Astrocyte (in vitro differentiated cells and primary cell): ENCODE results near the gene TMPRSS6.

Experiments used
- EZH2 ChIP-seq: IDR thresholded peaks from 2 replicates; pipeline ENCODE4 v1.6.1; 2012; ENCODE audit warnings: mild to moderate bottlenecking, low read length, inconsistent platforms; ENCODE audit not compliant: insufficient read depth
- TF ChIP-seq, protein P1 (sequence below): IDR thresholded peaks from 2 replicates; pipeline ENCODE4 v1.5.1; 2011; ENCODE audit warnings: low read depth, mild to moderate bottlenecking, inconsistent platforms, low read length, moderate library complexity; ENCODE audit not compliant: insufficient read depth

DNA sequence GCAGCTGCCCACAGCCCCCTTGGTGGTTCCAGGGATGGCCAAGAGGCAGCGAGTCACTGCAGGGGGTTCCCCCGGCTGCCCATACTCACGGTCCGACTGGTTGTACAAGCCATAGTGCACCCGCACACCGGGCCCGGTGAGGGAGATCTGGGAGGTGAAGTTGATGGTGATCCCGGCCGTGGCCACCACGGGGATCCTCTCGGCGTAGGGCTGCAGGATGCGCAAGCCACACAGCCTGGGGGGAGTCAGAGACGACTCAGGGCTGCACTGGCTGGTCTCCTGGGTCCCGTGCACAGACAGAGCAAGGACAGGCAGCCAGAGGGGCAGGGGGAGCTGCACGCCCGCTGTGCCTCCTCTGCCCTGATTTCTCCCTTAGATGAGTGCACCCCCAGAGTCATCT, 34.5 kb downstream of the TMPRSS6 start:
- TF ChIP-seq, protein P1, sequence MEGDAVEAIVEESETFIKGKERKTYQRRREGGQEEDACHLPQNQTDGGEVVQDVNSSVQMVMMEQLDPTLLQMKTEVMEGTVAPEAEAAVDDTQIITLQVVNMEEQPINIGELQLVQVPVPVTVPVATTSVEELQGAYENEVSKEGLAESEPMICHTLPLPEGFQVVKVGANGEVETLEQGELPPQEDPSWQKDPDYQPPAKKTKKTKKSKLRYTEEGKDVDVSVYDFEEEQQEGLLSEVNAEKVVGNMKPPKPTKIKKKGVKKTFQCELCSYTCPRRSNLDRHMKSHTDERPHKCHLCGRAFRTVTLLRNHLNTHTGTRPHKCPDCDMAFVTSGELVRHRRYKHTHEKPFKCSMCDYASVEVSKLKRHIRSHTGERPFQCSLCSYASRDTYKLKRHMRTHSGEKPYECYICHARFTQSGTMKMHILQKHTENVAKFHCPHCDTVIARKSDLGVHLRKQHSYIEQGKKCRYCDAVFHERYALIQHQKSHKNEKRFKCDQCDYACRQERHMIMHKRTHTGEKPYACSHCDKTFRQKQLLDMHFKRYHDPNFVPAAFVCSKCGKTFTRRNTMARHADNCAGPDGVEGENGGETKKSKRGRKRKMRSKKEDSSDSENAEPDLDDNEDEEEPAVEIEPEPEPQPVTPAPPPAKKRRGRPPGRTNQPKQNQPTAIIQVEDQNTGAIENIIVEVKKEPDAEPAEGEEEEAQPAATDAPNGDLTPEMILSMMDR = no peak
- TF ChIP-seq EZH2 = no peak
